NCI-H1417 (cell line): Measurements from ENCODE around the gene BCL2L15.

Source experiments
- DNase-seq, 3 experiments: peaks; one replicate each; lab custom pipeline; 2025; lab: John Stamatoyannopoulos, UW

Gene BCL2L15

GRCh38 chr1:113887402-113888175 lies at the start of gene BCL2L15:
Gene BCL2L15 (minus strand): TSS chr1:113887581. CDS start chr1:113887375, 206 bp downstream.
- no peak for DNase-seq

GRCh38 chr1:113937146-113937545 lies 49.8 kb upstream of the BCL2L15 start:
- no peak for DNase-seq

- no peak for DNase-seq
These were observed 48.6 kb upstream of the BCL2L15 start for GRCh38 chr1:113935970-113936369.

- no peak for DNase-seq
These were observed 47.8 kb upstream of the BCL2L15 start for GRCh38 chr1:113935176-113935575.

- DNase-seq: no peak
These were observed 47.2 kb upstream of the BCL2L15 start for GRCh38 chr1:113934511-113935055.

- no peak for DNase-seq
These were observed 46.6 kb upstream of the BCL2L15 start for GRCh38 chr1:113934006-113934405.

GRCh38 chr1:113931451-113931851 lies 44.1 kb upstream of the BCL2L15 start:
- DNase-seq: no peak

GRCh38 chr1:113930499-113931161 lies 43.2 kb upstream of the BCL2L15 start:
- DNase-seq: peak in 2 of 3 experiments; percentile 34 to 61

- DNase-seq: peak; percentile 42 to 80 (median 70)
These were observed 42.5 kb upstream of the BCL2L15 start for GRCh38 chr1:113929750-113930498.

GRCh38 chr1:113928941-113929749 lies 41.8 kb upstream of the BCL2L15 start, which contains the start of gene HIPK1:
Gene HIPK1 (plus strand): TSS chr1:113929324.
- DNase-seq: peak; percentile 93 to 97 (median 93)

GRCh38 chr1:113928187-113928930 lies 41.0 kb upstream of the BCL2L15 start:
- no peak for DNase-seq

- no peak for DNase-seq
These were observed 37.1 kb upstream of the BCL2L15 start for GRCh38 chr1:113924473-113924872.

GRCh38 chr1:113922957-113923356 lies 35.6 kb upstream of the BCL2L15 start:
- no peak for DNase-seq

GRCh38 chr1:113918243-113918642 lies 30.9 kb upstream of the BCL2L15 start:
- no peak for DNase-seq

- no peak for DNase-seq
These were observed 30.2 kb upstream of the BCL2L15 start for GRCh38 chr1:113917400-113918082.

GRCh38 chr1:113916974-113917373 lies 29.6 kb upstream of the BCL2L15 start:
- no peak for DNase-seq

GRCh38 chr1:113913887-113914664 lies 26.7 kb upstream of the BCL2L15 start:
- DNase-seq: no peak

GRCh38 chr1:113913312-113913668 lies 25.9 kb upstream of the BCL2L15 start:
- DNase-seq: no peak

GRCh38 chr1:113912594-113913311 lies 25.4 kb upstream of the BCL2L15 start:
- no peak for DNase-seq
